HepG2 (cell line): ENCODE data around the gene POMT1. TPM values are rescaled to one million over a fixed set of nuclear protein-coding genes. Genes with fewer than 3 reads are reported as not detected.

Experiments
- ASH2L ChIP-seq: fragments of 300-600, 200-600 bp; sonication (generic); IDR thresholded peaks from 2 replicates; pipeline ENCODE4 v1.7.0; 2017; ENCODE audit warnings: low read depth, mild to moderate bottlenecking, moderate library complexity, mixed read lengths, low read length; ENCODE audit not compliant: insufficient read length
- CHCHD3 ChIP-seq: sonication (generic); formaldehyde crosslinking; IDR thresholded peaks from 2 replicates; pipeline ENCODE4 v1.8.0; 2022; ENCODE audit warnings: mild to moderate bottlenecking, missing genetic modification reagents, moderate library complexity
- JUN ChIP-seq: sonication (generic); formaldehyde crosslinking; IDR thresholded peaks from 2 replicates; pipeline ENCODE4 v1.4.0; 2020; ENCODE audit warnings: mild to moderate bottlenecking, missing genetic modification reagents
- KLF12 ChIP-seq: sonication (generic); formaldehyde crosslinking; IDR thresholded peaks from 2 replicates; pipeline ENCODE4 v1.4.0; 2020; ENCODE audit warnings: missing genetic modification reagents, borderline replicate concordance
- RXRA ChIP-seq: sonication (generic); formaldehyde crosslinking; IDR thresholded peaks from 2 replicates; pipeline ENCODE4 v1.5.1; 2020; ENCODE audit warnings: missing genetic modification reagents
- SAP130 ChIP-seq: IDR thresholded peaks from 2 replicates; pipeline ENCODE4 v1.6.1; 2016; ENCODE audit warnings: low read depth
- SATB2 ChIP-seq: sonication (generic); formaldehyde crosslinking; IDR thresholded peaks from 2 replicates; pipeline ENCODE4 v1.5.0; 2020; ENCODE audit warnings: missing genetic modification reagents
- TBP ChIP-seq: sonication (generic); formaldehyde crosslinking; IDR thresholded peaks from 2 replicates; pipeline ENCODE4 v1.5.0; 2020; ENCODE audit warnings: missing genetic modification reagents
- TIGD3 ChIP-seq: sonication (generic); formaldehyde crosslinking; IDR thresholded peaks from 2 replicates; pipeline ENCODE4 v1.5.1; 2020; ENCODE audit warnings: mild to moderate bottlenecking, missing genetic modification reagents, borderline replicate concordance
- ZNF143 ChIP-seq: sonication (generic); formaldehyde crosslinking; IDR thresholded peaks from 2 replicates; pipeline ENCODE4 v1.4.0; 2020; ENCODE audit warnings: missing genetic modification reagents
- ZNF205 ChIP-seq: IDR thresholded peaks from 2 replicates; pipeline ENCODE4 v1.6.1; 2018; ENCODE audit warnings: missing biosample characterization, missing genetic modification reagents
- ZNF737 ChIP-seq: sonication (generic); formaldehyde crosslinking; IDR thresholded peaks from 2 replicates; pipeline ENCODE4 v1.5.0; 2020; ENCODE audit warnings: missing genetic modification reagents, mild to moderate bottlenecking, borderline replicate concordance
- polyA plus RNA-seq, 8 experiments: library from polyadenylated mRNA; depleted of rRNA in 3 of 8; stranded (reverse) in 7 of 8; unstranded in 1 of 8; fragments of >200 nt; fragmentation: Illumina TruSeq in 4 of 8; extraction: Trizol in 4 of 8; gene quantifications; 2 replicates each; pipeline versions ENCODE4 v1.2.1 to v1.2.3, GENCODE V29; 2011 to 2016; ENCODE audit warnings: low read depth in 4 of 8, missing spikeins in 1 of 8, mixed read lengths in 1 of 8; ENCODE audit not compliant: insufficient read depth in 1 of 8
- total RNA-seq, 5 experiments: library from RNA; depleted of rRNA; stranded (reverse); fragments of >200 nt; fragmentation: Illumina TruSeq; extraction: Trizol; gene quantifications; 2 replicates each; pipeline ENCODE4 v1.2.3, GENCODE V29; 2016; ENCODE audit warnings: low read depth in 1 of 5
- TF ChIP-seq, protein P1 (sequence below): sonication (generic); formaldehyde crosslinking; IDR thresholded peaks from 2 replicates; pipeline ENCODE4 v1.4.0; 2020; ENCODE audit warnings: mild to moderate bottlenecking, missing genetic modification reagents
- TF ChIP-seq, protein P2 (sequence below): sonication (generic); formaldehyde crosslinking; IDR thresholded peaks from 2 replicates; pipeline ENCODE4 v1.5.0; 2020; ENCODE audit warnings: missing genetic modification reagents
- TF ChIP-seq, protein P3 (sequence below), 2 experiments: fragments of 450-650 bp in 1 of 2; sonication (generic) in 1 of 2; formaldehyde crosslinking in 1 of 2; IDR thresholded peaks; 2 replicates each; pipeline versions ENCODE4 v1.6.1 to v1.8.0; 2016 to 2022; ENCODE audit warnings: antibody characterized with exemption in 1 of 2, mild to moderate bottlenecking in 1 of 2, missing genetic modification reagents in 1 of 2

The POMT1 gene
- total and polyA plus RNA-seq, 2 of the 13 experiments (the other 11 are each of a cell fraction or from before 2014, with no cell fraction given): 21.6 to 22.7 TPM

DNA sequence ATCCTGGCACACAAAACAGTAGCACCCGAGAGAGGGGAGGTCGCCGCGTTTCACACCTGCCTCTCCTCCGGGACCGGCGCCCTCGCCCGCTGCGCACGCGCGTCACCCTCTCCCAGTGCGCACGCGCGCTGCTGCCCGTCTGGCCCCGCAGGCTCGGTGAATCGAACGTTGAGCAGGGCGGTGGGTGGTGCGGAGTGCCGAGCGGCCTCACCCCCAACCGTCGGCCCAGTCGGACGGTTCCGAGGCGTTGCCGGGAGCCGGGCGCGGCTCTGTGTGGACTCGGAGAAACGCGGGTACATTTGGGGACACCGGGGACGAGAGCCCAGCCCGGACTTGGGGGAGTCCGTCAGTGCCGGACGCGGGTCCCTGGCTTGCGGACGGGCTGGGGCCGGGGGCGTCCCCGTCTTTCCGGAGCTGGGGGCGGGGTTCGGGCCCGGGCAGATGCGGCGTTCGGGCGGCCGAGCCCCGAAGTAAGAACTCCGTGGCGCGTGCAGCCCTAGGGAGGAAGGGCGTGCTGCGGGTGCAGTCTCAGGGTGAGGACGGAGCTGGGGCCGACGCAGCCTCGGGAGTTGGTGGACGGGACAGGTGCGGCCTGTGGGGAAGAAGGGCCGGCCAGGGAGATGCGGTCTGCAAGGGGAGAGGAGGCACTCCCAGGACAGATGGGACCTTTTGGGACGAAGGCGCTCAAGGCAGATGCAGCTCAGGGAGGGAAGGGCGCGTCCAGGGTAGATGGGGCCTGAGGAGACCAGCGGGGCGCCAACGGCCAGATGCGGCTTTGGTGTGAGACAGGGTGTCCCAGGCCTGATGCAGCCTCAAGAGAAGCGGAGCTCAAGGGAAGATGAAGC is at the start of gene POMT1 (continued):
- peak; percentile 18; the same call in 1 of the 2 replicates for TF ChIP-seq TIGD3 (CRISPR knock-in tag)
- TF ChIP-seq CHCHD3: peak; percentile 93
- TF ChIP-seq SAP130 (CRISPR knock-in tag): peak; percentile 89
- TF ChIP-seq ZNF737 (CRISPR knock-in tag): no peak
- TF ChIP-seq TBP (CRISPR knock-in tag): no peak
- peak; percentile 70; the same call in 1 of the 2 replicates for TF ChIP-seq KLF12 (CRISPR knock-in tag)
- TF ChIP-seq, protein P1, sequence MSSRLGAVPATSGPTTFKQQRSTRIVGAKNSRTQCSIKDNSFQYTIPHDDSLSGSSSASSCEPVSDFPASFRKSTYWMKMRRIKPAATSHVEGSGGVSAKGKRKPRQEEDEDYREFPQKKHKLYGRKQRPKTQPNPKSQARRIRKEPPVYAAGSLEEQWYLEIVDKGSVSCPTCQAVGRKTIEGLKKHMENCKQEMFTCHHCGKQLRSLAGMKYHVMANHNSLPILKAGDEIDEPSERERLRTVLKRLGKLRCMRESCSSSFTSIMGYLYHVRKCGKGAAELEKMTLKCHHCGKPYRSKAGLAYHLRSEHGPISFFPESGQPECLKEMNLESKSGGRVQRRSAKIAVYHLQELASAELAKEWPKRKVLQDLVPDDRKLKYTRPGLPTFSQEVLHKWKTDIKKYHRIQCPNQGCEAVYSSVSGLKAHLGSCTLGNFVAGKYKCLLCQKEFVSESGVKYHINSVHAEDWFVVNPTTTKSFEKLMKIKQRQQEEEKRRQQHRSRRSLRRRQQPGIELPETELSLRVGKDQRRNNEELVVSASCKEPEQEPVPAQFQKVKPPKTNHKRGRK: no peak
- 0 out of 2 replicates have a peak, but pooled peaks have one; percentile 27 for TF ChIP-seq ZNF205 (CRISPR knock-in tag)
- no peak for TF ChIP-seq SATB2 (CRISPR knock-in tag)
- peak; percentile 75 for TF ChIP-seq RXRA (CRISPR knock-in tag)
- TF ChIP-seq ASH2L: peak; percentile 72
- TF ChIP-seq, protein P2, sequence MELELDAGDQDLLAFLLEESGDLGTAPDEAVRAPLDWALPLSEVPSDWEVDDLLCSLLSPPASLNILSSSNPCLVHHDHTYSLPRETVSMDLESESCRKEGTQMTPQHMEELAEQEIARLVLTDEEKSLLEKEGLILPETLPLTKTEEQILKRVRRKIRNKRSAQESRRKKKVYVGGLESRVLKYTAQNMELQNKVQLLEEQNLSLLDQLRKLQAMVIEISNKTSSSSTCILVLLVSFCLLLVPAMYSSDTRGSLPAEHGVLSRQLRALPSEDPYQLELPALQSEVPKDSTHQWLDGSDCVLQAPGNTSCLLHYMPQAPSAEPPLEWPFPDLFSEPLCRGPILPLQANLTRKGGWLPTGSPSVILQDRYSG (CRISPR knock-in tag): peak; percentile 42; the same call in 1 of the 2 replicates
- TF ChIP-seq, protein P3, sequence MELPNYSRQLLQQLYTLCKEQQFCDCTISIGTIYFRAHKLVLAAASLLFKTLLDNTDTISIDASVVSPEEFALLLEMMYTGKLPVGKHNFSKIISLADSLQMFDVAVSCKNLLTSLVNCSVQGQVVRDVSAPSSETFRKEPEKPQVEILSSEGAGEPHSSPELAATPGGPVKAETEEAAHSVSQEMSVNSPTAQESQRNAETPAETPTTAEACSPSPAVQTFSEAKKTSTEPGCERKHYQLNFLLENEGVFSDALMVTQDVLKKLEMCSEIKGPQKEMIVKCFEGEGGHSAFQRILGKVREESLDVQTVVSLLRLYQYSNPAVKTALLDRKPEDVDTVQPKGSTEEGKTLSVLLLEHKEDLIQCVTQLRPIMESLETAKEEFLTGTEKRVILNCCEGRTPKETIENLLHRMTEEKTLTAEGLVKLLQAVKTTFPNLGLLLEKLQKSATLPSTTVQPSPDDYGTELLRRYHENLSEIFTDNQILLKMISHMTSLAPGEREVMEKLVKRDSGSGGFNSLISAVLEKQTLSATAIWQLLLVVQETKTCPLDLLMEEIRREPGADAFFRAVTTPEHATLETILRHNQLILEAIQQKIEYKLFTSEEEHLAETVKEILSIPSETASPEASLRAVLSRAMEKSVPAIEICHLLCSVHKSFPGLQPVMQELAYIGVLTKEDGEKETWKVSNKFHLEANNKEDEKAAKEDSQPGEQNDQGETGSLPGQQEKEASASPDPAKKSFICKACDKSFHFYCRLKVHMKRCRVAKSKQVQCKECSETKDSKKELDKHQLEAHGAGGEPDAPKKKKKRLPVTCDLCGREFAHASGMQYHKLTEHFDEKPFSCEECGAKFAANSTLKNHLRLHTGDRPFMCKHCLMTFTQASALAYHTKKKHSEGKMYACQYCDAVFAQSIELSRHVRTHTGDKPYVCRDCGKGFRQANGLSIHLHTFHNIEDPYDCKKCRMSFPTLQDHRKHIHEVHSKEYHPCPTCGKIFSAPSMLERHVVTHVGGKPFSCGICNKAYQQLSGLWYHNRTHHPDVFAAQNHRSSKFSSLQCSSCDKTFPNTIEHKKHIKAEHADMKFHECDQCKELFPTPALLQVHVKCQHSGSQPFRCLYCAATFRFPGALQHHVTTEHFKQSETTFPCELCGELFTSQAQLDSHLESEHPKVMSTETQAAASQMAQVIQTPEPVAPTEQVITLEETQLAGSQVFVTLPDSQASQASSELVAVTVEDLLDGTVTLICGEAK (IDR thresholded peaks at IDR 0.05): no peak
- TF ChIP-seq, protein P3 (CRISPR knock-in tag; IDR thresholded peaks at IDR 0.05): no peak; the same call in none of the 2 replicates
- peak; percentile 60 for TF ChIP-seq ZNF143 (CRISPR knock-in tag)
- no peak for TF ChIP-seq JUN (CRISPR knock-in tag)
